Coronary artery (tissue), 2 donors: ENCODE data around the gene SMPDL3A.

ENCODE experiments used
- DNase-seq: peaks from one replicate; pipeline ENCODE4 v3.0.0-alpha.2; 2017; ENCODE audit warnings: low spot score
- H3K27ac ChIP-seq, 2 donors: fragments of 200-600 bp; sonication (generic); one replicate each; pipeline ENCODE4 v1.5.1; 2016 to 2019
- H3K4me3 ChIP-seq: fragments of 200-600 bp; sonication (generic); 2 replicates; pipeline ENCODE4 v1.5.1; 2016; ENCODE audit warnings: mild to moderate bottlenecking, moderate library complexity
- TF ChIP-seq, protein P1 (sequence below): fragments of 200-600 bp; sonication (generic); IDR thresholded peaks from one replicate; pipeline ENCODE4 v1.5.1; 2019; ENCODE audit warnings: antibody characterized with exemption

Gene SMPDL3A

DNA sequence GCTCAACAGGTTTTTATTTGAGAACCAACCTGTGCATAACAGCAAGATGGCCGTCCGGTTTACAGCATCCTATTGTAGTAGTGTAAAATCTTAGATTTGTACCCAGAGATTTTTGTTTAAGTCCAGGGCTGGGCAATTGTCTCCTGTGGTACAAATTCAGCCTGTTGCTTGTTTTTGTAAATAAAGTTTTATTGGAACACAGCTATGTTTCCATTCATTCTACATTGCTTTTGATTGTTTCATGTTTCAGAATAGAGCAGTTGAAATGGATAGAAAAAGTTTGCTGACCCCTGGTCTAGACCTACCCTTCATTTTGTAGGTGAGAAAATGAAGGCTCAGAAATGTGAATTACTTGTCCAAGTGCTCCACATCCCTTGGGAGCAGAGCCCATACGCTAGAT lies 8.5 kb downstream of the SMPDL3A start:
- TF ChIP-seq, protein P1, sequence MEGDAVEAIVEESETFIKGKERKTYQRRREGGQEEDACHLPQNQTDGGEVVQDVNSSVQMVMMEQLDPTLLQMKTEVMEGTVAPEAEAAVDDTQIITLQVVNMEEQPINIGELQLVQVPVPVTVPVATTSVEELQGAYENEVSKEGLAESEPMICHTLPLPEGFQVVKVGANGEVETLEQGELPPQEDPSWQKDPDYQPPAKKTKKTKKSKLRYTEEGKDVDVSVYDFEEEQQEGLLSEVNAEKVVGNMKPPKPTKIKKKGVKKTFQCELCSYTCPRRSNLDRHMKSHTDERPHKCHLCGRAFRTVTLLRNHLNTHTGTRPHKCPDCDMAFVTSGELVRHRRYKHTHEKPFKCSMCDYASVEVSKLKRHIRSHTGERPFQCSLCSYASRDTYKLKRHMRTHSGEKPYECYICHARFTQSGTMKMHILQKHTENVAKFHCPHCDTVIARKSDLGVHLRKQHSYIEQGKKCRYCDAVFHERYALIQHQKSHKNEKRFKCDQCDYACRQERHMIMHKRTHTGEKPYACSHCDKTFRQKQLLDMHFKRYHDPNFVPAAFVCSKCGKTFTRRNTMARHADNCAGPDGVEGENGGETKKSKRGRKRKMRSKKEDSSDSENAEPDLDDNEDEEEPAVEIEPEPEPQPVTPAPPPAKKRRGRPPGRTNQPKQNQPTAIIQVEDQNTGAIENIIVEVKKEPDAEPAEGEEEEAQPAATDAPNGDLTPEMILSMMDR: no peak
- H3K27ac ChIP-seq: no peak overlapping the region
- DNase-seq: no peak
- no peak overlapping the region for H3K4me3 ChIP-seq

DNA sequence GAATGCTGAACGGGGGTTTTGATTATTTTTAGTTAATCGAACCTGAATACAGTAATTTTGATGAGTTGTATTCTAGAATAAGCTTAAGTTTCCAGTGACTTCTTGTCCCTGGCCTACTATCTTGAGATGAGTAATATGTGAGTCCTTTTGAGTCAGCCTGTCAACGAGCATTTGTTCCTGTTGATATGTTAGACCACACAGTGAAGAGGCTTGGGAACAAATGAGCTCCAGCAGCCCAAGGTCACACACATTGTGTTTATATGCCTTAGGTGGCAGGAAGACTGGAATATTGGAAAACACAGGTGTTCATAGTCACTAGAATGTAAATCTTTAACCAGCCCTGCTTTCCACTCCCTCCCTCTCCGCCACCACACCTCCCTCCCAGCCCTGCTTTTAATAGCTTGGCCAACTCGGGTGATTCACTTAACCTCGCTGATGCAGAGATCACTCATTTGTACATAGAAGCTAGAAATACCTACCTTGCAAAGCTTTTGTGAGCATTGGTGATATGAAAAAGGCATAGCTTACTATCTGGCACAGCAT lies 9.1 kb downstream of the SMPDL3A start:
- DNase-seq: no peak

DNA sequence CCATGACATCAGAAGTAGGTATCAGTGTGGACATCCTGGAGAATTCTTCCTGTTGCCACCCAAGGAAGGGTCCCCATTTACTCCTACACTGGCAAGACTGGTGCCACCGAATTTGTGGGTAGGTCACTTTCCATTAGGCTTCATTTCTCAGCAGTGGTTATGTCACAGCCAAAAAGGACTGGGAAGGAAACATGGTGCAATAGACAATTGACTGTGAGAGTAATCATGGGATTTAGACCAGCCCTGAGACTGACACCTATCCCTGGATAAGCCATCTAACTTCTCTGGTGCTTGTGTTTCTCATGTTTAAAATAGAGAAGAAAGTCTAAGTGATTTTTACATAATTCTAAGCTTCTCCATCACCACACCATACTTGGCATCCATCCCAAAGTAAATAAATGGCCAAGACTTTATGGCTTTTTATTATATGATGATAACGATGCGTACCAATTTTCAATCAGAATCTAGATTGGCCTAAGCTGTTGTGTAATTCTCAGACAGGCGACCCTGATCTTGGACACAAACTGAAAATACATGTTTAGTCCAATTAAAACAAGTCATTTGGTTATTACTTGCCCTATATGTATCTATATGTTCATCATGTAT lies 10.2 kb downstream of the SMPDL3A start:
- TF ChIP-seq, protein P1: no peak
- DNase-seq: no peak
- H3K27ac ChIP-seq: no peak overlapping the region
- H3K4me3 ChIP-seq: no peak overlapping the region

More for the DNA sequence above, 9.1 kb downstream of the SMPDL3A start:
- H3K4me3 ChIP-seq: no peak overlapping the region
- H3K27ac ChIP-seq: no peak overlapping the region
- TF ChIP-seq, protein P1: no peak

DNA sequence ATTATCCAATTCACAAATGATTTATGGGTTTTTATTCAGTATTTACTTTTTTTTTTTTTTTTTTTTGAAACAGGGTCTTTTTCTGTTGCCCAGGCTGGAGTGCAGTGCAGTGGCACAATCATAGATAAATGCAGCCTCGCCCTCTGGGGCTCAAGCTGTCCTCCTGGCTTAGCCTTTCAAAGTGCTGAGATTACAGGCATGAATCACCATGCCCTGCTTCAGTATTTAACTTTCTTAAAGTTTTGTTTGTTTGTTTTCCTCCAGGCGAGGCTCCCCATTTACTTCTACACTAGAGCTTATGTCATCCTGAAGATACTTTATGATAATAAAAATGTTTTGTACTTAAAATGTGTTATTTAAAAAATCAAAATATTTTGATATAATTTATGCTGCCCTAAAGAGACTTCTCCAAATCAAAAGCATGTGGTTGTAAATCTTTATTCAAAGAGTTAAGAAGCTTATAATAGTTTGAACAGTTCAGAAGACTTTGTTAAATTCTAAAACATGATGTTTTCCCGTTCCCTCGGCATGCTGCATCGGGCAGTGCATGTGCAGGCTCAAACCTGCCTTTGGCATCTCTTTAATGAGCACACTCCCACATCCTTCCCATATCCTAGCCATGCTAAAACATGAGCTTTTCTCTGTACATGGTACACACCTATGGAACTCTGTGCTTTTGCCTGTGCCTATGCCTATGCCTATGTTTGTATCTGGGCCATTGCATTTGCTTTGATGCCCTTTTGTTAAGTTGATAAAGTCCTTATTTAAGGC lies 11.0 kb downstream of the SMPDL3A start:
- no peak overlapping the region for H3K27ac ChIP-seq
- H3K4me3 ChIP-seq: no peak overlapping the region
- TF ChIP-seq, protein P1: no peak
- DNase-seq: no peak

DNA sequence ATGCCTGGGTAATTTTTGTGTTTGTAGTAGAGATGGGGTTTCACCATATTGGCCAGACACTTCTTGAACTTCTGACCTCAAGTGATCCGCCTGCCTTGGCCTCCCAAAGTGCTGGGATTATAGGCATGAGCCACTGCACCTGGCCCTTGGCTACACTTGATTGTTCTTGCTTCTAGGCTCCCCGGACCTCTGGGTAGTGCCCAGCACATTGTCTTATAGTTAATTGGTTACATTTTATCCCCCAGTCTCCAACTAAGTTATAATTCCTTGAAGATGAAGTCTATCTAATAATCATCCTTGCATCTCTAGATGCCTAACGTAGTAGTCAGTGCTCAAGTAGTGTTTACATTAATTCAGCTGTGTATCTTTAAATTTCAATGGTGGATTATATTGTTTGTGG lies 11.8 kb downstream of the SMPDL3A start:
- TF ChIP-seq, protein P1: no peak
- DNase-seq: no peak
- H3K4me3 ChIP-seq: no peak overlapping the region
- no peak overlapping the region for H3K27ac ChIP-seq

DNA sequence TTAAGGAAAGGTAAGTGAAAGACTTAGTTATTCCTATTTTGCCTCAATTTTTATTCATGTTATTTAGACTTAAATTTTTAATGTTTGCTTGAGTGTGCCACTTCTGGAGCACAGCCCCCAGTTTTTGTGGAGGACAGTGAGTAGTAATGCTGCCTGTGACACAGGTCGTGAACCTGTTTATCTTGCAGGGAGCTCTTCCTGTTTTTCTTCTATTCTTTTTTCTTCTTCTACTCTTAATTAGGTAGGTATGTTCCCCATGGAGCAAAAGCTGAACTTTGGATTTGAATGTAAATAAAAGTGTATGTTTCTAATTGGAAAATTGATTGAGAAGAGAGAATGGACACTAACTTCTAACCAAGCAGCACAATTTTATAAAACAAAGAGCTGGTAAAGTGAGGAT lies 12.3 kb downstream of the SMPDL3A start:
- no peak for DNase-seq
- H3K4me3 ChIP-seq: no peak overlapping the region
- no peak overlapping the region for H3K27ac ChIP-seq
- TF ChIP-seq, protein P1: no peak

DNA sequence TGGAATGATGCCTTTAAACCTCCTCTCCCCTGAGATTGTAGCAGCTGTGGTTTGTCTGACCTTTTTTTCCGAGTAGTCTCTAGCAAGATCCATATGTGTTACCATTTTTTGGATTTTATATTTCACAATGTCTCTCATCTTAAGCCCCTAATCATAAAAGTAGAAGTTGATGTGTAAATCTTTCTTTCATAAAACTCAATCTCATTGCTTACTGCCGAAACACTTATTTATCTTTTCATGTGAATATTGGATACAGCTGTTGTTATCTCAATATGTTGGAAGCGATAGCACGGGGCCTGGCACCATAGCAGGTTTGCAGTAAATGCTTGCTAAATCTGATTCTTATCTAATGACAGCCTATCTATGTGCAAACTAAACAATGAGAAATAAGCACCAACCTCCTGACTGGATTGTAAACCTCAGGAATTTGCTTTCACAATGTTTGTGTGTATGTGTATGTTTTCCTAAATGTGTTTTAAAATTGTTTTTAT lies 14.2 kb downstream of the SMPDL3A start:
- Histone ChIP-seq H3K27ac (no peak overlapping the region), H3K4me3 (no peak overlapping the region)
- TF ChIP-seq, protein P1: no peak
- no peak for DNase-seq
